ENCODE results near the gene NLK.

- TF ChIP-seq CTCF (conservative IDR thresholded peaks at IDR 0.05; ENCODE audit: low read length), result no peak
- TF ChIP-seq EZH2phosphoT487 (IDR thresholded peaks at IDR 0.05; ENCODE audit: borderline replicate concordance, low read depth, low read length), result no peak
Observed at GRCh38 chr17:28020515-28020914, 22.0 kb upstream of the NLK start.

All from OCI-LY7 (cell line).